ENCODE data around the gene JARID2. TPM values are rescaled to one million over a fixed set of nuclear protein-coding genes. Genes with fewer than 3 reads are reported as not detected.

JARID2 gene
- total RNA-seq, 4 donors from 2014 or later, result 12.1 to 33.8 (median 17.0) TPM

DNA sequence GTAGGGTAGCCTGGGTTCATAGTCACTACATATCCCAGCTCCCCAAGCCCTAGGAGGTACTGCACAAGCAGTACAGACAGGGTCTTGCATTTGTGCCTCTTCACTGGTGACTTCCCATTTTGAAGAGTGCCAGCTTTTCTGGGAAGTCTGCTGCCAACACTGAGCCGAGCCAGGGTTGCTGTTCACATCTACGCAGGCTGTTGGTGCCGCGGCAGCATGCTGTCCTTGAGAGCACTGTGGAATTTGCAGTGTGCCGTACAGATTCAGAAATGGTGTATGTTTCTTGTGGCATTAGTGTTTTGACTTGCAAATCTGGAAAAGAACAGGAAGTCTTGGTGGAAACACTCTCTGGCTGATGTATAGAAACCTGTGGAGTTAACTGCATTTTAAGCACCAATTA lies 67.5 kb downstream of the JARID2 start:
- H3K27ac ChIP-seq, result no peak overlapping the region

DNA sequence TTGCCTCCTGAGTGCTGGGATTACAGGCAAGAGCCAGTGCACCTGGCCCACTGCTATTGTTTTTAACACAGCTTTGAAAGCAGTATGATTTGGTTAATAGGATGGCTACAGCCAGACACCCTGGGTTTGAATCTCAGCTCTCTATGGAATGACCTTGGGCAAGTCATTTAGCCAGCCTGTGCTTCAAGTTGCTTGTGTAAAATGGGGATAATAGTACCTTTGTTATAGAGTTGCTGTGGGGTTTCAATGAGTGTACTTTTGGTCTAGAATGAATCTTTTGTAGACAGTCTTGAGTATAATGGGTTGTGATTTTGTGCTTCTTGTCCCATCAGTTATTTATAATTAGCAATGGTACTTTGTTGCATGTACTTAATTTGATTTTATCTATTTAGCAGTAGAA lies 70.9 kb downstream of the JARID2 start:
- Histone ChIP-seq H3K4me3 (no peak overlapping the region), H3K9me3 (no peaks in the 10 kb centered on the region), H3K27ac (no peak overlapping the region), H3K36me3 (no peaks in the 10 kb centered on the region), H3K4me1 (peaks cover 0 to 32% (median 8%) of the 10 kb centered on the region in 4 donors), H3K27me3 (no peaks in the 10 kb centered on the region)
- TF ChIP-seq, protein P1, sequence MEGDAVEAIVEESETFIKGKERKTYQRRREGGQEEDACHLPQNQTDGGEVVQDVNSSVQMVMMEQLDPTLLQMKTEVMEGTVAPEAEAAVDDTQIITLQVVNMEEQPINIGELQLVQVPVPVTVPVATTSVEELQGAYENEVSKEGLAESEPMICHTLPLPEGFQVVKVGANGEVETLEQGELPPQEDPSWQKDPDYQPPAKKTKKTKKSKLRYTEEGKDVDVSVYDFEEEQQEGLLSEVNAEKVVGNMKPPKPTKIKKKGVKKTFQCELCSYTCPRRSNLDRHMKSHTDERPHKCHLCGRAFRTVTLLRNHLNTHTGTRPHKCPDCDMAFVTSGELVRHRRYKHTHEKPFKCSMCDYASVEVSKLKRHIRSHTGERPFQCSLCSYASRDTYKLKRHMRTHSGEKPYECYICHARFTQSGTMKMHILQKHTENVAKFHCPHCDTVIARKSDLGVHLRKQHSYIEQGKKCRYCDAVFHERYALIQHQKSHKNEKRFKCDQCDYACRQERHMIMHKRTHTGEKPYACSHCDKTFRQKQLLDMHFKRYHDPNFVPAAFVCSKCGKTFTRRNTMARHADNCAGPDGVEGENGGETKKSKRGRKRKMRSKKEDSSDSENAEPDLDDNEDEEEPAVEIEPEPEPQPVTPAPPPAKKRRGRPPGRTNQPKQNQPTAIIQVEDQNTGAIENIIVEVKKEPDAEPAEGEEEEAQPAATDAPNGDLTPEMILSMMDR (IDR thresholded peaks at IDR 0.05), result no peak
- TF ChIP-seq POLR2A (IDR thresholded peaks at IDR 0.05), result no peak
- DNase-seq, result no peak

More for the DNA sequence above, 67.5 kb downstream of the JARID2 start:
- peaks cover 0 to 46% (median 11%) of the 10 kb centered on the region in 4 donors for H3K4me1 ChIP-seq
- no peaks in the 10 kb centered on the region for H3K9me3 ChIP-seq
- TF ChIP-seq, protein P1 (IDR thresholded peaks at IDR 0.05), result no peak
- TF ChIP-seq POLR2A (IDR thresholded peaks at IDR 0.05), result no peak
- no peak overlapping the region for H3K4me3 ChIP-seq
- no peak for DNase-seq
- H3K36me3 ChIP-seq, result no peaks in the 10 kb centered on the region
- no peaks in the 10 kb centered on the region for H3K27me3 ChIP-seq

DNA sequence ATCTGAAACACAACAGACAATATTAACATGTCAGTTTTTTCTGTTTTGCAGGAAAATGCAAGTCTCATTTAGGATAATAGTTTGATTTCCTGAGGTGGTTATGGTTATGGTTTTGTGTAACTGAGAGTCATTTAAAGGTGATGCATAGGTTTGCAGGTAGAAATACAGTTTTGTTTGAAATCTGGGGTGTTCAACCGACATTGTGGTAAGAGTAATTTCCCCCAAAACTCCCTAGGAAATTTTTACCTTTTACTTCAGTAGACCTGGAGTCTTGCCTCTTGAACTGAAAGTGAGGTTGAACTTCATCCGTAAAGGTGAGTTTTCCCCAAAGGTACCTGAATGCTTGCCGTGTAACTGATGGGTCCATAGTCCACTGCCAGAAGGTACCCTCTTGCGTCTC lies 71.4 kb downstream of the JARID2 start:
- Histone ChIP-seq H3K27ac (no peak overlapping the region), H3K27me3 (no peaks in the 10 kb centered on the region), H3K36me3 (no peaks in the 10 kb centered on the region), H3K4me3 (no peak overlapping the region), H3K4me1 (peaks cover 0 to 29% (median 5%) of the 10 kb centered on the region in 4 donors), H3K9me3 (no peaks in the 10 kb centered on the region)
- no peak for DNase-seq
- TF ChIP-seq, protein P1 (IDR thresholded peaks at IDR 0.05), result no peak
- no peak for TF ChIP-seq POLR2A (IDR thresholded peaks at IDR 0.05)

DNA sequence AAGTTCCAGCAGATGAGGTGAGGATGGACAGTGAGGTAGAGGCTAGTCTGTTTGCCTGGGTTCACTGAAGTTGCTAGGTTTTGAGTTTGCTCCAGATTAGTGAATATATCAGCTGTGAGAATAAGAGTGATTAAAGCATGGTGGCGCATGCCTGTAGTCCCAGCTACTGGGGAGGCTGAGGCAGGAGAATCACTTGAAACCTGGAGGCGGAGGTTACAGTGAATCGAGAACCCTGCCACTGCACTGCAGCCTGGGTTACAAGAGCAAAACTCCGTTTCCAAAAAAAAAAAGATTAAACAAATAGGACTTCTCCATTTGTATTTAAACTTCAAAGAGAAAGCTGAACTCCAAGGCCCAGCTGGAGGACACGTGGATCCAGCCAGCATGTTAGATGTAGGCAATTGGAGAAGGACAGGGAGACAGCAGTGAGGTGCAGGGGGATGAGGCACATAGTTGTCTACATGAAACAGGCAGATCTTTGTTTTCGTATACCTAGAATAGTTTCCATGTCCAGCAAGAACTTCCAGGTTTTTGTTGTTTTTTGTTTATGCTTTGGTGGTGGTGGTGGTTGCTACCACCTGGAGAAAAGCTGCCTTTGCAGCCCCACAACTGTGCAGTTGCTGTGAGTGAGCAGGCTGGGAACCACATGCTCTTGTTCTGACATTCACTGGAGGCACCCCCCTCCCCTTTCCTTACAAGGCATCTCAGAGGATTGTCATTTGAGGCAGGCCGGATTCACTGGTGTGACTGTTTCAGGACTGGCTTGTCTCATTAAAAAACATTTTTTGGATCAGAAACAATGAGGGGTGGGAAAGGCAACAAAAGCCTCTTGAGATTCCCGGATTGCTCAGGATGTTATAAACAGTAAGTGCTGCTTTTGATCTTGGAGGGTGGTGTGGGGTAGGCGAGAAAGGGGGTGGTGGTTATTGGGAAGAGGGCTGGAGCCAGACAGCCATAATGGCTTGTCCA lies 72.3 kb downstream of the JARID2 start:
- TF ChIP-seq, protein P1 (IDR thresholded peaks at IDR 0.05), result no peak
- TF ChIP-seq POLR2A (IDR thresholded peaks at IDR 0.05), result no peak
- Histone ChIP-seq H3K4me1 (peaks cover 0 to 25% (median 2%) of the 10 kb centered on the region in 4 donors), H3K36me3 (no peaks in the 10 kb centered on the region), H3K27me3 (no peaks in the 10 kb centered on the region), H3K4me3 (no peak overlapping the region), H3K27ac (no peak overlapping the region), H3K9me3 (no peaks in the 10 kb centered on the region)
- no peak for DNase-seq

DNA sequence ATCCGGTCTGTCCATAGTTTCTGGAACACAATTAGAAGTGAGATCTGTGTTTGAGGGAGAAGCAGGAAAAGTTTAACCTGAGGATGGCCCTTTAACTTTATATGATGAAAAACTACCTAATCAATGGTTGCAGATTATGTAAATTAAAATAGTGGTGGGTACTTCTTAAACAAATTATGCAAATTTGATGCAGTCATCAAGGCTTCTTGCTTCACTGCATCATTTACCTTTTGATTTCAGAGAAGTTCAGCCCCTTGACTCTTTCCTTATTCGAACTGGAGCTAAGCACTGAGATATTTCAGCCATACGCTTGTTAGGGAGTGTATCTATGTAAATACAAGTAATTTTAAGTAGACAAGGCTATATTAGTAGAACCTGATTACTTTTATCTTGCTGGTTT lies 73.8 kb downstream of the JARID2 start:
- no peak for TF ChIP-seq POLR2A (IDR thresholded peaks at IDR 0.05)
- TF ChIP-seq, protein P1 (IDR thresholded peaks at IDR 0.05), result no peak
- no peak for DNase-seq
- Histone ChIP-seq H3K4me3 (no peak overlapping the region), H3K9me3 (no peaks in the 10 kb centered on the region), H3K27me3 (no peaks in the 10 kb centered on the region), H3K27ac (no peak overlapping the region), H3K36me3 (no peaks in the 10 kb centered on the region), H3K4me1 (peaks cover 0 to 20% (median 0%) of the 10 kb centered on the region in 4 donors)

All from Peyer's patch (tissue), 4 donors.